Lower leg skin (tissue), 3 donors: ENCODE data around the gene CSTF1.

ENCODE experiments used
- POLR2A ChIP-seq, 2 donors: fragments of 450-650 bp; IDR thresholded peaks; one replicate each; pipeline ENCODE4 v1.6.1; 2016 to 2017; ENCODE audit warnings: antibody characterized with exemption in 2 of 2, mild to moderate bottlenecking in 1 of 2, moderate library complexity in 1 of 2
- TF ChIP-seq, protein P1 (sequence below), 3 donors: fragments of 450-650 bp; IDR thresholded peaks; one replicate each; pipeline ENCODE4 v1.5.1; 2016; ENCODE audit warnings: antibody characterized with exemption in 3 of 3, mild to moderate bottlenecking in 3 of 3, moderate library complexity in 2 of 3

DNA sequence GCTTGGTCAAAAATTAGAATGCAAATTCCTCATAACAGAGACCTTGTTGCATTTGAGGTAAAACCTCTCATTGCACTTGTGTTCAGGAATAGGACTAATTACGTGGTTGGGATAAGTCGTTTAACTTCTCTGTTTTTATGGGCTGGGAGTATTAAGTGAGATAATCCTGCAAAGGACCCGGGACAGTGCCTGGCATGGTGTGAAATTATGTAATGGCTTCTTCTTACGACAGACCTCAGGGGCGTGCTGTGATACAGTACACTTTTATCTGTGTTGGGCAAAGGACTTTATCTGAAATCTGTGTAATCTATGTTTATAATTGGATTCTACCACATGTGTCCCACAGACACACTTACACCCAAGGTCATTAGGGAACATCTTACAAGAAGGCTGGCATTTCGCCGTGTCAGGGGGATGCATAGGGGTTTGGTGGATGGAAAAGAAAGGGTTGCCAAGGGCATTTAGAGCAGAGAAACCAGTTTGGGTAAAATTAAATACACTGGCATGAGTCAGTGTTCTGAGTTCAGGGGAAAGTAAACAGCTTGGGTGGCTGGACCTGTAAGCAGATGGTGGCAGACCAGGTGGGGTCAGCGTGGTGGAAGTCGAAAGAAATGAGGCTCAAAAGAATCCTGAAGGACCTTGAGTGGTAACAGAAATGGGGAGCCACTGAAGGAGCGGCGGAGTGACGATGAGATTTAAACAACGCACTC, 58.8 kb downstream of the CSTF1 start:
- TF ChIP-seq, protein P1, sequence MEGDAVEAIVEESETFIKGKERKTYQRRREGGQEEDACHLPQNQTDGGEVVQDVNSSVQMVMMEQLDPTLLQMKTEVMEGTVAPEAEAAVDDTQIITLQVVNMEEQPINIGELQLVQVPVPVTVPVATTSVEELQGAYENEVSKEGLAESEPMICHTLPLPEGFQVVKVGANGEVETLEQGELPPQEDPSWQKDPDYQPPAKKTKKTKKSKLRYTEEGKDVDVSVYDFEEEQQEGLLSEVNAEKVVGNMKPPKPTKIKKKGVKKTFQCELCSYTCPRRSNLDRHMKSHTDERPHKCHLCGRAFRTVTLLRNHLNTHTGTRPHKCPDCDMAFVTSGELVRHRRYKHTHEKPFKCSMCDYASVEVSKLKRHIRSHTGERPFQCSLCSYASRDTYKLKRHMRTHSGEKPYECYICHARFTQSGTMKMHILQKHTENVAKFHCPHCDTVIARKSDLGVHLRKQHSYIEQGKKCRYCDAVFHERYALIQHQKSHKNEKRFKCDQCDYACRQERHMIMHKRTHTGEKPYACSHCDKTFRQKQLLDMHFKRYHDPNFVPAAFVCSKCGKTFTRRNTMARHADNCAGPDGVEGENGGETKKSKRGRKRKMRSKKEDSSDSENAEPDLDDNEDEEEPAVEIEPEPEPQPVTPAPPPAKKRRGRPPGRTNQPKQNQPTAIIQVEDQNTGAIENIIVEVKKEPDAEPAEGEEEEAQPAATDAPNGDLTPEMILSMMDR (IDR thresholded peaks at IDR 0.05), result no peak
- no peak for TF ChIP-seq POLR2A (IDR thresholded peaks at IDR 0.05)
